Stomach (tissue), 9 donors: ENCODE measurements around the gene SUSD6. TPM values are rescaled to one million over a fixed set of nuclear protein-coding genes. Genes with fewer than 3 reads are reported as not detected.
A peak's percentile ranks its signal among the peaks of the same experiment; 100 is the strongest.

ENCODE experiments used
- DNase-seq, 2 donors: peaks; one replicate each; pipeline versions ENCODE4 v3.0.0 to v3.0.0-alpha.2; 2013 to 2019
- H3K27ac ChIP-seq, 5 donors: fragments of 200-600 bp in 4 of 5; sonication (generic) in 4 of 5; one replicate each; pipeline ENCODE4 v1.5.1; 2013 to 2019; ENCODE audit warnings: mild to moderate bottlenecking in 1 of 5, moderate library complexity in 1 of 5
- H3K27me3 ChIP-seq, 3 donors: fragments of 200-600 bp; sonication (generic); one replicate each; pipeline ENCODE4 v1.5.1; 2017 to 2019; ENCODE audit warnings: mixed run types in 1 of 3
- H3K36me3 ChIP-seq, 4 donors: fragments of 200-600 bp; sonication (generic); 1 replicate in 3 of 4; 2 replicates in 1 of 4; pipeline ENCODE4 v1.5.1; 2016 to 2019
- H3K4me1 ChIP-seq, 4 donors: fragments of 200-600 bp; sonication (generic); one replicate each; pipeline ENCODE4 v1.5.1; 2016 to 2019
- H3K4me3 ChIP-seq, 4 donors: fragments of 200-600 bp; sonication (generic) in 3 of 4; one replicate each; pipeline ENCODE4 v1.5.1; 2016 to 2019; ENCODE audit warnings: mild to moderate bottlenecking in 1 of 4
- H3K9me3 ChIP-seq, 4 donors: fragments of 200-600 bp; sonication (generic); one replicate each; pipeline ENCODE4 v1.5.1; 2016 to 2019
- CTCF ChIP-seq, 7 experiments: fragments of 450-650 bp in 4 of 7; fragments of 200-600 bp in 3 of 7; sonication (generic) in 3 of 7; IDR thresholded peaks; one replicate each; pipeline ENCODE4 v1.5.1; 2016 to 2019; ENCODE audit warnings: antibody characterized with exemption in 7 of 7, control low read depth in 2 of 7, mild to moderate bottlenecking in 1 of 7
- EP300 ChIP-seq: sonication (generic); formaldehyde crosslinking; IDR thresholded peaks from one replicate; pipeline ENCODE4 v1.6.1; 2017; ENCODE audit warnings: antibody characterized with exemption
- POLR2A ChIP-seq, 4 donors: fragments of 450-650 bp; IDR thresholded peaks; one replicate each; pipeline ENCODE4 v1.6.1; 2016; ENCODE audit warnings: antibody characterized with exemption in 4 of 4, control low read depth in 2 of 4, mild to moderate bottlenecking in 1 of 4, moderate library complexity in 1 of 4
- POLR2AphosphoS5 ChIP-seq, 3 donors: sonication (generic); formaldehyde crosslinking; IDR thresholded peaks; one replicate each; pipeline ENCODE4 v1.6.1; 2016; ENCODE audit warnings: antibody characterized with exemption in 3 of 3
- WGBS, 5 donors: extraction: QIAGEN DNeasy Blood & Tissue Kit in 3 of 5; methylation state at CpG; one replicate each; pipeline versions ENCODE4 v1.1.5 to v1.1.7; 2013 to 2018; 5-methylcytosine and 5-hydroxymethylcytosine counted together
- intact Hi-C: fragments of 100-400 bp; cut with DNase I; formaldehyde crosslinking; loops from one replicate; pipeline ENCODE4 v1.15.1; 2023; ENCODE audit warnings: low total_unique reads
- polyA plus RNA-seq, 3 donors: library from polyadenylated mRNA; stranded (reverse); fragments of 200-250 nt; gene quantifications; one replicate each; pipeline ENCODE4 v1.2.3, GENCODE V29; 2013
- total RNA-seq, 5 donors: library from RNA; depleted of rRNA; stranded (reverse); fragments of >200 nt; gene quantifications; one replicate each; pipeline versions ENCODE4 v1.1.0 to v1.2.3, GENCODE V29; 2014 to 2016
- donor health status: healthy with polysubstance abuse.
- donor health status: Bipolar disorder and iron deficiency.
- donor health status: healthy.

The SUSD6 gene
- total and polyA plus RNA-seq, 8 donors = 4.9 to 39.0 (median 24.7) TPM

GRCh38 chr14:69574263-69574953 is 37.0 kb upstream of the SUSD6 start, which contains the start of gene CCDC177:
Gene CCDC177 (minus strand): TSS chr14:69574871. CDS start chr14:69573622, 1,249 bp downstream.
- peak in 1 of 3 donors; percentile 15 for TF ChIP-seq POLR2AphosphoS5 (IDR thresholded peaks at IDR 0.05)
- TF ChIP-seq POLR2A (IDR thresholded peaks at IDR 0.05) = no peak
- TF ChIP-seq EP300 = no peak
- TF ChIP-seq CTCF (IDR thresholded peaks at IDR 0.05) = peak in 5 of 7 experiments; percentile 50 to 83 (median 68)
- H3K36me3 ChIP-seq = no peaks in the 10 kb centered on the region
- intact Hi-C loops = no loop called here
- peaks cover 34 to 40% (median 36%) of the 10 kb centered on the region in 4 donors for H3K4me1 ChIP-seq
- H3K9me3 ChIP-seq = no peaks in the 10 kb centered on the region
- no peak within 1 kb of the TSS for H3K27ac ChIP-seq
- WGBS, 5 donors = 1 to 3% (median 1%) methylated on average over 39 to 52 of the region's 52 CpGs
- H3K27me3 ChIP-seq = peaks cover 17 to 93% (median 63%) of the 10 kb centered on the region in 3 donors
- H3K4me3 ChIP-seq = peak within 1 kb of the TSS; percentile 21 to 44 (median 32)
- DNase-seq = peak; percentile 71 to 85

GRCh38 chr14:69574954-69575295 is 36.5 kb upstream of the SUSD6 start:
- intact Hi-C loops = no loop called here
- H3K27me3 ChIP-seq = peaks cover 17 to 87% (median 60%) of the 10 kb centered on the region in 3 donors

GRCh38 chr14:69579476-69579875 is 31.9 kb upstream of the SUSD6 start:
- peaks cover 0 to 42% (median 17%) of the 10 kb centered on the region in 3 donors for H3K27me3 ChIP-seq
- intact Hi-C loops = no loop called here
- 79 to 88% (median 82%) methylated on average over 2 of the region's 2 CpGs for WGBS, 5 donors
- no peak for TF ChIP-seq CTCF (IDR thresholded peaks at IDR 0.05)
- no peak overlapping the region for H3K4me3 ChIP-seq
- H3K4me1 ChIP-seq = peaks cover 2 to 10% (median 4%) of the 10 kb centered on the region in 4 donors
- no peak for DNase-seq
- H3K9me3 ChIP-seq = no peaks in the 10 kb centered on the region
- peak overlapping the region in 1 of 5 donors; percentile 10 for H3K27ac ChIP-seq
- no peaks in the 10 kb centered on the region for H3K36me3 ChIP-seq

More at GRCh38 chr14:69574954-69575295, 36.5 kb upstream of the SUSD6 start:
- Histone ChIP-seq H3K27ac (no peak overlapping the region), H3K4me1 (peaks cover 34 to 45% (median 36%) of the 10 kb centered on the region in 4 donors), H3K4me3 (peak overlapping the region in 2 of 4 donors; percentile 37 to 44), H3K9me3 (no peaks in the 10 kb centered on the region), H3K36me3 (no peaks in the 10 kb centered on the region)
- no peak for DNase-seq
- TF ChIP-seq EP300 (no peak), CTCF (IDR thresholded peaks at IDR 0.05) (peak in 2 of 7 experiments; percentile 1 to 2)
- 36 to 49% (median 44%) methylated on average over 5 of the region's 5 CpGs for WGBS, 5 donors

- Histone ChIP-seq H3K36me3 (no peaks in the 10 kb centered on the region), H3K4me1 (peaks cover 0 to 11% (median 0%) of the 10 kb centered on the region in 4 donors), H3K27ac (no peak overlapping the region), H3K9me3 (no peaks in the 10 kb centered on the region), H3K27me3 (peaks cover 0 to 36% (median 13%) of the 10 kb centered on the region in 3 donors), H3K4me3 (no peak overlapping the region)
- WGBS, 5 donors = 23 to 39% (median 27%) methylated on average over 5 to 7 of the region's 7 CpGs
- intact Hi-C loops = loop anchor here (5.0 kb wide), 1 partner anchor 147 kb away; no protein-coding TSS in a partner anchor
- peak; percentile 30 to 71 for DNase-seq
- TF ChIP-seq CTCF (IDR thresholded peaks at IDR 0.05) (peak in 2 of 7 experiments; percentile 17 to 30), POLR2A (IDR thresholded peaks at IDR 0.05) (no peak), EP300 (no peak), POLR2AphosphoS5 (IDR thresholded peaks at IDR 0.05) (peak in 2 of 3 donors; percentile 58 to 74)
Observed at GRCh38 chr14:69580009-69580577, 31.3 kb upstream of the SUSD6 start.
